Measurements from ENCODE around the gene CEP162. TPM values are rescaled to one million over a fixed set of nuclear protein-coding genes. Genes with fewer than 3 reads are reported as not detected.

Gene CEP162
- total RNA-seq, 4 donors from 2014 or later = 15.0 to 23.2 (median 18.5) TPM

GRCh38 chr6:84260196-84260595 is 32.8 kb upstream of the CEP162 start:
- Histone ChIP-seq H3K27me3 (no peaks in the 10 kb centered on the region), H3K4me3 (replicated peaks in 1 of 3) (no peak overlapping the region), H3K4me1 (no peaks in the 10 kb centered on the region), H3K36me3 (no peaks in the 10 kb centered on the region), H3K27ac (no peak overlapping the region), H3K9me3 (no peaks in the 10 kb centered on the region)
- no peak for DNase-seq
- no peak for TF ChIP-seq POLR2A (IDR thresholded peaks at IDR 0.05)
- TF ChIP-seq, protein P1, sequence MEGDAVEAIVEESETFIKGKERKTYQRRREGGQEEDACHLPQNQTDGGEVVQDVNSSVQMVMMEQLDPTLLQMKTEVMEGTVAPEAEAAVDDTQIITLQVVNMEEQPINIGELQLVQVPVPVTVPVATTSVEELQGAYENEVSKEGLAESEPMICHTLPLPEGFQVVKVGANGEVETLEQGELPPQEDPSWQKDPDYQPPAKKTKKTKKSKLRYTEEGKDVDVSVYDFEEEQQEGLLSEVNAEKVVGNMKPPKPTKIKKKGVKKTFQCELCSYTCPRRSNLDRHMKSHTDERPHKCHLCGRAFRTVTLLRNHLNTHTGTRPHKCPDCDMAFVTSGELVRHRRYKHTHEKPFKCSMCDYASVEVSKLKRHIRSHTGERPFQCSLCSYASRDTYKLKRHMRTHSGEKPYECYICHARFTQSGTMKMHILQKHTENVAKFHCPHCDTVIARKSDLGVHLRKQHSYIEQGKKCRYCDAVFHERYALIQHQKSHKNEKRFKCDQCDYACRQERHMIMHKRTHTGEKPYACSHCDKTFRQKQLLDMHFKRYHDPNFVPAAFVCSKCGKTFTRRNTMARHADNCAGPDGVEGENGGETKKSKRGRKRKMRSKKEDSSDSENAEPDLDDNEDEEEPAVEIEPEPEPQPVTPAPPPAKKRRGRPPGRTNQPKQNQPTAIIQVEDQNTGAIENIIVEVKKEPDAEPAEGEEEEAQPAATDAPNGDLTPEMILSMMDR (IDR thresholded peaks at IDR 0.05) = no peak
- intact Hi-C loops (cut with DNase I) = no loop called here
- 65 to 76% methylated on average over 4 of the region's 4 CpGs for WGBS, 2 donors

- no peak overlapping the region for H3K27ac ChIP-seq
- H3K4me3 ChIP-seq (replicated peaks in 1 of 3) = no peak overlapping the region
- DNase-seq = no peak
- no peaks in the 10 kb centered on the region for H3K4me1 ChIP-seq
- H3K36me3 ChIP-seq = no peaks in the 10 kb centered on the region
- no peaks in the 10 kb centered on the region for H3K27me3 ChIP-seq
- TF ChIP-seq, protein P1 (IDR thresholded peaks at IDR 0.05) = no peak
- no peak for TF ChIP-seq POLR2A (IDR thresholded peaks at IDR 0.05)
- intact Hi-C loops (cut with DNase I) = no loop called here
- 77 to 86% methylated on average over 4 of the region's 4 CpGs for WGBS, 2 donors
- H3K9me3 ChIP-seq = no peaks in the 10 kb centered on the region
Observed at GRCh38 chr6:84258866-84259265, 31.4 kb upstream of the CEP162 start.

DNA sequence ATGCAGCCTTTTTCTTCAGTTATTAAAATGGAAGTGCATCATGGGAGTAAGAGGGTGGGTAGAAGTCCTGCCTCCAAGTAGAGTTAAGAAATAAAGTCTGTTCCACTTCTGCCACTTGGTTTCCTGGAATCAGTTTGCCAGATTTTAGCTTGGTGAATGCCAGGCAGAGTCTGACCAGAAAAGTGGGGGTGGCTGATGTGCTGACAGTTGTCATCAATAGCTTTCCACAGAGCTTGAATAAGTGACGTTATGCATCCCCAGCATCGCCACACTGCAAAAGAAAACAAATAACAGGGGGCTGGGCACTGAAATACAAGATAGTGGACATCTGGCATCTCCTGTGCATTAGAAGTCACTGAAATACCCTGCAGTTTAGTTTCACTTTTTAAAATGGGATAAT is 30.8 kb upstream of the CEP162 start:
- Histone ChIP-seq H3K4me1 (no peaks in the 10 kb centered on the region), H3K27me3 (no peaks in the 10 kb centered on the region), H3K27ac (no peak overlapping the region), H3K9me3 (no peaks in the 10 kb centered on the region), H3K36me3 (no peaks in the 10 kb centered on the region), H3K4me3 (replicated peaks in 1 of 3) (no peak overlapping the region)
- no peak for DNase-seq
- TF ChIP-seq POLR2A (IDR thresholded peaks at IDR 0.05) = no peak
- TF ChIP-seq, protein P1 (IDR thresholded peaks at IDR 0.05) = no peak
- WGBS, 2 donors = 48 to 69% methylated on average over 2 of the region's 2 CpGs
- intact Hi-C loops (cut with DNase I) = no loop called here

GRCh38 chr6:84255641-84256040 is 28.2 kb upstream of the CEP162 start:
- Histone ChIP-seq H3K4me3 (replicated peaks in 1 of 3) (no peak overlapping the region), H3K36me3 (no peaks in the 10 kb centered on the region), H3K4me1 (no peaks in the 10 kb centered on the region), H3K27me3 (no peaks in the 10 kb centered on the region), H3K9me3 (no peaks in the 10 kb centered on the region), H3K27ac (no peak overlapping the region)
- TF ChIP-seq POLR2A (IDR thresholded peaks at IDR 0.05) = no peak
- TF ChIP-seq, protein P1 (IDR thresholded peaks at IDR 0.05) = no peak
- intact Hi-C loops (cut with DNase I) = no loop called here
- no peak for DNase-seq

DNA sequence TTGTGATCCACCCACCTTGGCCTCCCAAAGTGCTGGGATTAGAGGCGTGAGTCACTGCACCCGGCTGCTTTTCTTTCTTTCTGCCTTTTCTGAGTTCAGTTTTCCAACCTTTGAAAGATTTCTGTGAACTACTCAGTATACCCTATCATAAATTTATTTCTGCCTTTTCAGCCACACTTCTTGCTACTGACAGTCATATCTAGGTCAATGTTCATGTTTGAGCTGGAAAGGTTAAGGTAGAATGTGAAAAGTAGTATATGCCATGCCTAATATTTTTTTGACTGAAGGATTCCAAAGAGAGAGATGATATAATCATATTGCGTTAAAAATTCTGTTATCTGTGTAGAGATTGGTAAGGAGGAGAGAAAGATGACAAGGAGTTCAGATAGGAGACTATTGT is 25.9 kb upstream of the CEP162 start:
- Histone ChIP-seq H3K9me3 (no peaks in the 10 kb centered on the region), H3K4me1 (no peaks in the 10 kb centered on the region), H3K36me3 (no peaks in the 10 kb centered on the region), H3K27me3 (no peaks in the 10 kb centered on the region), H3K4me3 (replicated peaks in 1 of 3) (no peak overlapping the region), H3K27ac (no peak overlapping the region)
- no peak for TF ChIP-seq POLR2A (IDR thresholded peaks at IDR 0.05)
- TF ChIP-seq, protein P1 (IDR thresholded peaks at IDR 0.05) = no peak
- intact Hi-C loops (cut with DNase I) = no loop called here
- DNase-seq = no peak
- 93 to 98% methylated on average over 3 of the region's 3 CpGs for WGBS, 2 donors

Data from thyroid gland (tissue), 4 donors.